HG03103 (cell line): Measurements from ENCODE around the gene SPEN.

Experiments used
- ATAC-seq: cut with Tn5 transposase; IDR thresholded peaks from one replicate; pipeline ENCODE4 v1.9.1; 2021; ENCODE audit warnings: low read depth; ENCODE audit not compliant: unreplicated experiment

SPEN gene

DNA sequence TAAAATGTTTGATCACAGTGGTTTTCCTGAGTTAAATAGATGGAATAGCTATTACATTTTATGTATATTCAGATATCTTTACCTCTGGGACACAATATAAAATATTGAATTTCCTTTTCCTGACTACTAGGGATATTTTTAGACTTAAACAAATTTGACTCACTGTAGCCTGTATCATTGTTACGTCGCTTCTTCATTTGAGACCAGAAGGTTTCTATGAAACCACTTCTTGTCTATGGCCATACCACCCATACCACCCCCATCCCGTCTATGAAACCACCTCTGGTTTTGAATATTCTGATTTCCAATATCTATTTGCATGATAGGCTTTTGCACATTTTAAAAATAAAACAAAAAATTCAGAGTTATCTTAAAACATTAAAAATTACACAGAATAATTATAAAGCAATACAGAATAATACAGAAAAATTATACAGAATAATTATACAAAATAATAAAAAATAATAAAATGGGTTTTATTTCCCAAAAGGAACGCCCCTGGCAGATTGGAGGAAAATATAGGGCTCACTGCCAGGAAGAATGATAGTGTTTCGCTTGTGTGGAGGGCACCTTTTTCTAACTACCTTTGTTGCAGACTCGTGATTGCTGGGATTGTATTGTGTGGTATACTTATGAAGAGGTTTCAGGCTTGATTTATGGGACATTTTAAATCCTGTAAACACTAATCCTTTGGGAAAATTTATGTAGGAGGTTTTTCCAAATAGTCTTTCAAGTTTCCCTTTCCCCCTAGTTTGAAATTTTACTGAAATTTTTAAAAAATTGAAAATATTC is 4.7 kb downstream of the SPEN start:
- no peak for ATAC-seq

GRCh38 chr1:15852828-15853302 is 5.4 kb downstream of the SPEN start:
- no peak for ATAC-seq

GRCh38 chr1:15856888-15857287 is 9.4 kb downstream of the SPEN start:
- ATAC-seq = no peak

GRCh38 chr1:15858069-15858670 is 10.7 kb downstream of the SPEN start:
- no peak for ATAC-seq

GRCh38 chr1:15858672-15859372 is 11.3 kb downstream of the SPEN start:
- no peak for ATAC-seq

- no peak for ATAC-seq
Observed at GRCh38 chr1:15863156-15863901, 15.8 kb downstream of the SPEN start.

- ATAC-seq = no peak
Observed at GRCh38 chr1:15866721-15867201, 19.3 kb downstream of the SPEN start.

GRCh38 chr1:15867288-15867687 is 19.8 kb downstream of the SPEN start:
- no peak for ATAC-seq

DNA sequence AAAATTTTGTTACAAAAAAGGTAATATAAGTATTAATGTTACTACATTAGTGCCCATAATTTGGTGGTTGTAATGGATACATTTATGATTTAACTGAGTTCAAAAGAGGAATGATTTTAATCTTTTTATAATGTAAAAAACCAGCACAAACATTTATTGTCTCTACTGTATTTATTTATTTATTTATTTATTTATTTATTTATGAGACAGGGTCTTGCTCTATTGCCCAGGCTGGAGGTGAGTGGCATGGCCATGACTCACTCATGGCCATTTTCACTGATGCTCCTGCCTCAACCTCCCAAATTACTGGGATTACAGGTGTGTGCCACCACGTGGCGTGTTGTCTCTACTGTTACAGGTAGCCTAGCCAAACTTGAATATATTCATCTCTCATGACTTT is 21.9 kb downstream of the SPEN start:
- no peak for ATAC-seq

DNA sequence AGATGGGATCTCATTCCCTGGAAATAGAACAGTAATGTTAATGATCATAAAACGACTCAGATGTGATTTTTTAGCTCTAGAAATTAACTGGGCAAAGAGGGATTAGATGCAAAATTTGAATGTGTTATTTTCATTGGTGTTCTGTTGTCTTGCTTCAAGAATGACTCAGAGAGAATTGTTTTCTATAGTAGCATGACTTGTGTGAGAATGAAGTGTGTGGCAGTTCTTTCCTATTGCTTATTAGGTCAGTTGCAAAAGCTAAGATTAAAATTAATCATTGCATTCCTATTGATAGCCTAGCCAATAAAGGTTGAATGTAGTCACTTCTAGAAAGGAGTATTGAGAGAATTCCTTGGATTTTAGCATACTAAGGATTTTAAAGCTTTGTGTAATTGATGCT is 22.9 kb downstream of the SPEN start:
- no peak for ATAC-seq

DNA sequence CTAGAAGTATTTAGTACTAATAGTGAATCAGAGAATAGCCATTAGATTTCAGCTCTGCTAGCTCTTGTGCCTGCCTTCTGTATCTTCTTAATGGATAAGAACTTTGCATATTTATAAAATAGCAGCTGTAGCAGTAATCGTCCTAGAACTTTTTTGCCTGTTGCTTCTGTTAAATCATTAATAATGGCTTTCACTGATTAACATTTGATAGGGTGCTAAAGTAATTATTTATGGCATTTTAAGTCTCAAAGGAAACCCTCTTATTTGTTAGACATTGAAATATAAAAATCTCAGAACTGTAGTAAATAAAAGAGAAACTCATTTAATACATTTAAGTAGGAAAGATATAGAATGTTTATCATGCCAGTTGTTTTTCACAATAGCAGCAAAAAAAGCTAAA is 27.0 kb downstream of the SPEN start:
- no peak for ATAC-seq

- ATAC-seq = no peak
Observed at GRCh38 chr1:15876357-15877055, 29.0 kb downstream of the SPEN start.

GRCh38 chr1:15881961-15882360 is 34.5 kb downstream of the SPEN start:
- no peak for ATAC-seq

DNA sequence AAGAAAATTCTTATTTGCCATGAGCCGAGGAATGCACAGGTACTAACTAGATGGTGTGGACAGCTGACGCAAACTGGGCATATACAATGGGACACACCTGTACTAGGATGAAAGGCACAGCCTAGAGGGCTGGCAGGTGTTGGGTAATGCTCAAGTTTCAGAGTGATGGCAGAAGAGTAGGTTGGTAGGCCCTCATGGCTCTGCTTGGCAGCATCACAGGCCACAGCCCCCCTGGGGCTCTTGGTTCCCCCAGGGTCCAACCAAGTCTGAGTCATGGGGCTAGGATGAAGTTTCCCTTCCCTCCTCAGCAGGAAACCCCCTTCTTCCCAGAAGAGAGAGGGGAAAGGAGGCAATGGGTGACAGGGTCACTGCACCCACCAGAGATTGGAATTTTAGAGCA is 35.2 kb downstream of the SPEN start:
- ATAC-seq = no peak

- ATAC-seq = no peak
Observed at GRCh38 chr1:15883326-15883725, 35.8 kb downstream of the SPEN start.

DNA sequence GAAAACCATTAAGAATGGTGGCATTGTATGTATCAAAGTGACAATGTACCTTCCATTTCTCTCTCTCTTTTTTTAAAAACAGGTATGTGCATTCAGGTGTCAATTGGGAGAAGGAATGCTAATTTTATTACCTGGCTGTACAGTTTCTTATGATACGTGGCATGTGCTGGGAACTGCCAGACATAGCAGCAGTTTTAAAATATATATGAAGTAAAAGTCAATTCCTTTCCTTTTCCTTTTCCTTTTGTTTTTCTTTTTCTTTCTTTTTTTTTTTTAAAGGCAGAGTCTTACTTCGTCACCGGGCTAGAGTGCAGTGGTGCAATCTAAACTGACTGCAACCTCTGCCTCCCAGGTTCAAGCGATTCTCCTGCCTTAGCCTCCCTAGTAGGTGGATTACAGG is 37.0 kb downstream of the SPEN start:
- ATAC-seq = no peak

GRCh38 chr1:15885269-15885668 is 37.8 kb downstream of the SPEN start:
- ATAC-seq = no peak

DNA sequence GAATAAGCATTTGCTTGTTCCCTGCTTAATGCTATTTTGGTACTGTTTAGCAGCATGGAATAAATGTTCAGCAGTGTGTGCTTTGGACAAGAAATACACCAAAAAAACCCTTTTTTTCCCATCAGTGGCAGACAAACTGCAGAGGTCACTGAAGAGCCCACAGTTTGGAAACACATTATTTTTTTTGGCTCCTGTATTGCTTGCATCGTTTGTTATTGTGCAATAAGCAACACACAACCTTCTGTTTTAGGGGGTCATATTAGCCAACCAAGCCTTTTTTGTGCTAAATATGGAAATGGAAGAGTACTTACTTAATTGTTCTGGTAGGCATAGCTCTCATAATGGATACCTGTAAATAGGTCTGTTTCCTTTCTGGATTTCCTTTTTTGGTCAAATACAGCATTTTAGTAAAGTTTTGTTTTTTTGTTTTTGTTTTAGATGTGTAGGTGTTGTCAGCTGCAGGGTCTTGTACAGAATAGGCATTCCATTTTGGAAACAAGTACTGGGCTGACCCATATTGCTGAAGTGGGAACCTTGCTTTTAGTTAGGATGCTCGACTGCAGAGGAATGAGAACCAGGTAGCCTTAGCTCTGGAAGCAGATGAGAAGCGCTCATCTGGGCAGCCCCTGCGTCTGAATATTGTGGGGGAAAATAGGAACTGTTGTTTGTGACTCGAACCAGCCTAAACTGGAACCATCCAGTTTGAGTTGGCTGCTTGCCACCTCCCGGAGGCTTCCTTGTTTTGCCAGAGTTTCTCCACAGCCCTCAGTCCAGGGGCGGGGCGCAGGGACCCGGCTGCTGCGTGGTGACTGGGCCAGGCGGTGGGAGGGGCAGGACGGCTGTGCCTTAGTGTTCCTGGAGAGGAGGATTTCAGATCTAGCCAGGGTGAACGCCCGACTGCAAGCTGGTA is 38.4 kb downstream of the SPEN start:
- no peak for ATAC-seq

- ATAC-seq = no peak
Observed at GRCh38 chr1:15886611-15887167, 39.2 kb downstream of the SPEN start.
